ENCODE data around the gene SLC35B4. TPM values are rescaled to one million over a fixed set of nuclear protein-coding genes. Genes with fewer than 3 reads are reported as not detected.

Gene SLC35B4
- total RNA-seq, 1 donor = 24.2 TPM

- DNase-seq (ENCODE audit: low read depth) = no peak
- no peak overlapping the region for H3K4me3 ChIP-seq (ENCODE audit: low read depth, low read length)
- TF ChIP-seq CTCF (IDR thresholded peaks at IDR 0.05; ENCODE audit: insufficient read depth, low read depth, low read length) = no peak
Measured at GRCh38 chr7:134320201-134320600, 3.5 kb upstream of the SLC35B4 start.

- DNase-seq (ENCODE audit: low read depth) = no peak
- H3K4me3 ChIP-seq (ENCODE audit: low read depth, low read length) = no peak overlapping the region
- TF ChIP-seq CTCF (IDR thresholded peaks at IDR 0.05; ENCODE audit: insufficient read depth, low read depth, low read length) = no peak
Measured at GRCh38 chr7:134318443-134318842, 1.7 kb upstream of the SLC35B4 start.

- H3K4me3 ChIP-seq (ENCODE audit: low read depth, low read length) = peak overlapping the region; percentile 76
- no peak for DNase-seq (ENCODE audit: low read depth)
- TF ChIP-seq CTCF (IDR thresholded peaks at IDR 0.05; ENCODE audit: insufficient read depth, low read depth, low read length) = no peak
Measured at GRCh38 chr7:134317434-134317833, 704 bp upstream of the SLC35B4 start.

- peak overlapping the region; percentile 76 for H3K4me3 ChIP-seq (ENCODE audit: low read depth, low read length)
- TF ChIP-seq CTCF (IDR thresholded peaks at IDR 0.05; ENCODE audit: insufficient read depth, low read depth, low read length) = no peak
- DNase-seq (ENCODE audit: low read depth) = peak; percentile 31
Measured at GRCh38 chr7:134315679-134316538, 821 bp downstream of the SLC35B4 start.

- TF ChIP-seq CTCF (IDR thresholded peaks at IDR 0.05; ENCODE audit: insufficient read depth, low read depth, low read length) = no peak
- H3K4me3 ChIP-seq (ENCODE audit: low read depth, low read length) = no peak overlapping the region
- no peak for DNase-seq (ENCODE audit: low read depth)
Measured at GRCh38 chr7:134313543-134313942, 3.2 kb downstream of the SLC35B4 start.

GRCh38 chr7:134312717-134313116 is 4.0 kb downstream of the SLC35B4 start:
- TF ChIP-seq CTCF (IDR thresholded peaks at IDR 0.05; ENCODE audit: insufficient read depth, low read depth, low read length) = no peak
- H3K4me3 ChIP-seq (ENCODE audit: low read depth, low read length) = no peak overlapping the region
- no peak for DNase-seq (ENCODE audit: low read depth)
